ENCODE results near the gene GOLGA6A.
"Not testable (repeated sequence)": the region's sequence is repeated elsewhere in the genome, so short reads cannot be mapped to it uniquely, and the experiment has no call there.

The GOLGA6A gene

DNA sequence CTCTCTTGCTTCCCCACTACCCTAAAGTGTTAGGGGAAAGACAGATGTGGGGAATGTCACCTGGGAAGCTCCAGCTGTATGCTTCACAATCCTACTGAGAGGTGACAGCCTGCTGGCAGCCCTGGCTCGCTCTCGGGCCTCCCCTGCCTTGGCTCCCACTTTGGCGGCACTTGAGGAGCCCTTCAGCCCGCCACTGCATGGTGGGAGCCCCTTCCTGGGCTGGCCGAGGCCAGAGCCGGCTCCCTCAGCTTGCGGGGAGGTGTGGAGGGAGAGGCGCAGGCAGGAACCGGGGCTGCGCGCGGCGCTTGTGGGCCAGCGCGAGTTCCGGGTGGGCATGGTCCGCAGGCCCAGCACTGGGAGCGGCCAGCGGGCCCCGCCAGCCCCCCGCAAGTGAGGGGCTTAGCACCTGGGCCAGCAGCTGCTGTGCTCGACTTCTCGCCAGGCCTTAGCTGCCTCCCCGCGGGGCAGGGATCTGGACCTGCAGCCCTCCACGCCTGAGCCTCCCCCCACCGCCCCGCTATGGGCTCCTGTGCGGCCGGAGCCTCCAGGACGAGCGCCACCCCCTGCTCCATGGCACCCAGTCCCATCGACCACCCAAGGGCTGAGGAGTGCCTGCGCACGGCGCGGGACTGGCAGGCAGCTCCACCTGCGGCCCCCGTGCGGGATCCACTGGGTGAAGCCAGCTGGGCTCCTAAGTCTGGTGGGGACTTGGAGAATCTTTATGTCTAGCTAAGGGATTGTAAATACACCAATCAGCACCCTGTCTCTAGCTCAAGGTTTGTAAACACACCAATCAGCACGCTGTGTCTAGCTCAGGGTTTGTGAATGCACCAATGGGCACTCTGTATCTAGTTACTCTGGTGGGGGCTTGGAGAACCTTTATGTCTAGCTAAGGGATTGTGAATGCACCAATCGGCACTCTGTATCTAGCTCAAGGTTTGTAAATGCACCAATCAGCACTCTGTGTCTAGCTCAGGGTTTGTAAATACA is 29.8 kb downstream of the GOLGA6A start:
- not testable (repeated sequence) for DNase-seq

DNA sequence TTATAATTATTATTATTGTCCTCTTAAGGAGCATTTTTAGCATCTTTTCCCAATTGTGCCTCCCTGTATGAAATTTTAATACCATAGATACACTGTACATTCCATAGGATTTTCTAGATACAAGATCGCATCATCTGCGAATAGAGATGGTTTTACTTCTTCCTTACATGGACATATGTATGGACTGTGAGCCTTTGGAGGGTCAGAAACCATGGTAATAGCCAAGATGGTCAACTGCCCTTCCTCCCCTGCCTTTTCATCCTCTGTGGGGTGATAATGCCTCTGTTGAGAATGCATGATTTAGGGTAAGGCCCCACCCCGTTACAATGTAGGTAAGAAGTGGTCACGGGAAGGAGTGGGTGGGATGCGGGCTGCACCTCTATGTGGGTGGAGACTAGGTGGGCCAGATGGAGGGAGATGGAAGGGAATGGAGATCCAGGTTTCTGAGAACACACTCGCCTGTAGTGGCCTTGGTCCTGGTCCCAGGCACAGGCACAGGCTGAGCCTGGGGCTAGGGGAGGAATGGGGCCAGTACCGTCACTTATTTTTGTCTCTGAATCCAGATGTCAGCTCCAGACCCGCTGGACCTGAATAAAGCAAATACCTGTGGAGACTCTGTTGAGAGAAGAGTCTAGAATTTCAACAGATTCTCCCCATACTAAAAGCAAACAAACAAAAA is 31.7 kb downstream of the GOLGA6A start:
- DNase-seq, result no peak

DNA sequence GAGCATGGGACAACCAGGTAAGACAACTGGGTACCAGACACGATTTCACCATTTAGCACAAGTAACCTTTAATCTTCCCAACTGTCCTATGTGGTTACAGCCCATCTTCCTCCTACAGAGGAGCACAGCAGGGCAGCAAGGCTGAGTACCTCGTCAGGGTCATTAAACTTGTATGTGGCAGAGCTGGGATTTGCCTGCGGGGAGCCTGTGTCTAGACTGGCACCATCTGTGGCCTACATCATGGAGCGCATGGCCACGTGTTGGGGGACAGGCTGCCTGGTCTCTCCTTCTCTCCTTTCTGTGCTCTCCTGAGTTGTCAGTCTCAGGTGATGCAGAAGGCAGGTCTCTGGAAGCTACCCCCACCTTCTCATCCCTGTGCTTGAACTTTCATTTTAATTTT is 32.2 kb downstream of the GOLGA6A start:
- no peak for DNase-seq

DNA sequence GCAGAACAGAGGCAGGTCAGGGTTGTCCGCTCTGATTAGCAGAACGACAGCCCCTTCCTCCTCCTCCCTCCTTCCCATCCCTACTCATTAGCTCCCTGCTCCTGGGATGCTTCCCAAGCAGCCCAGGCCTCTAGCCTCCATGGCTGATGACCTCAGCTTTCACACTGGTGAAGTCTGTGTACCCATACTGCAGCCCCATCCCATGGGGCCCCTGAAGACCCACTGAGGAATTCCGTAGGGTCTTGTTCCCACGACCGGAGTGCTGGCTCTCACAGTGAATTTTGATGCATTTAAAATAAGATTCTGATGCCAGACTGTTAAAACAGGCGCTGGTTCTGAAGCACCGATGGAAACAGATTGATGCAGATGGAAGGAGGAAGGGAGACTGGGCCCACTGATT is 36.1 kb downstream of the GOLGA6A start:
- no peak for DNase-seq

DNA sequence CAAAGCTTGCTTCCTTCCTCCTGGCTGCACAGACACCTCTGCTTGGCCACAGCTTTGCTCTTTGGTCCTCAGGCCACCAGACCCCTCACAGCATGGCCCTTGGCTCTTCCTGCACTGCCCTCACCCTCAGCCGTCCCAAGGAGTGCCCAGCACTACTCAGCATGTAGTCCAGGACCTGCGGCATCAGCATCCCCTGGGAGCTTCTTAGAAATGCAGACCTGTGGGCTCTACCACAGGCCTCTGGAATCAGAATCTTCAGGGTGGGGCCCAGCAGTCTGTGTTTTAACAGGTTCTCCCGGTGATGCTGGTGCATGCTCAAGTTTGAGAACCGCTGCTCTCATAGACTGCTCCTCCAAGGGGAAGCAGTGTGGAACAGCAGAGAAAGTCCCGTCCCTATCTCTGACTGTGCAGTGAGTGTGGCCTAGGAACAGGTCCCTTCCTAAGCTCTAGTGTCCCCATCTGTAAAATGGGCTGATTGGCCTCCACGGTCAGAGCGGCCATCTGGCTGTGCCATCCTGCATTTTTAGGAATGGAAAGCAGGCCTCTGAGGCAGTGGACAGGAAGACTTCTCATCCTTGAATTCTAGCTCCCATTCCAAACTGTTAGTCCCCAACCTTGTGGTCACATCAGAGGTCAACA is 36.6 kb downstream of the GOLGA6A start:
- no peak for DNase-seq

DNA sequence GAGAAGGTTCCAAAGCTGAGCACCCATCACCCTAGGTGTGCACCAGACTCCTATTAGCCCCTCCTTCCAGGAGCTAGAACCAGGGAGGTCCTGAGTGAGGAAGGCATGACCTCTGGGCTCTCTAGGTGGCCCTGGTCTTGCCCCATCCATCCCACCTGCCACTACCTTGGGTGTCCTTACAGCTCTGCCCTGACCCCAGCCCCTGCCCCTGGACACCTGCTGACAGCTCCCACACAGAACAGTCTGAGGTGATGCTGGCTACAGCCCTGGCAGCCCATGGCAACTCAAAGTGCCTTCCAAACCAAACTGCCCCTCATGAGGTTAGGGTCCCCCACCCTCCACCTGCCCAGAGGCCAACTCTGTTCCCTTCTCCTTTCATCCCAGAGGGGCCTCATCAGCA is 37.2 kb downstream of the GOLGA6A start:
- DNase-seq, result no peak

DNA sequence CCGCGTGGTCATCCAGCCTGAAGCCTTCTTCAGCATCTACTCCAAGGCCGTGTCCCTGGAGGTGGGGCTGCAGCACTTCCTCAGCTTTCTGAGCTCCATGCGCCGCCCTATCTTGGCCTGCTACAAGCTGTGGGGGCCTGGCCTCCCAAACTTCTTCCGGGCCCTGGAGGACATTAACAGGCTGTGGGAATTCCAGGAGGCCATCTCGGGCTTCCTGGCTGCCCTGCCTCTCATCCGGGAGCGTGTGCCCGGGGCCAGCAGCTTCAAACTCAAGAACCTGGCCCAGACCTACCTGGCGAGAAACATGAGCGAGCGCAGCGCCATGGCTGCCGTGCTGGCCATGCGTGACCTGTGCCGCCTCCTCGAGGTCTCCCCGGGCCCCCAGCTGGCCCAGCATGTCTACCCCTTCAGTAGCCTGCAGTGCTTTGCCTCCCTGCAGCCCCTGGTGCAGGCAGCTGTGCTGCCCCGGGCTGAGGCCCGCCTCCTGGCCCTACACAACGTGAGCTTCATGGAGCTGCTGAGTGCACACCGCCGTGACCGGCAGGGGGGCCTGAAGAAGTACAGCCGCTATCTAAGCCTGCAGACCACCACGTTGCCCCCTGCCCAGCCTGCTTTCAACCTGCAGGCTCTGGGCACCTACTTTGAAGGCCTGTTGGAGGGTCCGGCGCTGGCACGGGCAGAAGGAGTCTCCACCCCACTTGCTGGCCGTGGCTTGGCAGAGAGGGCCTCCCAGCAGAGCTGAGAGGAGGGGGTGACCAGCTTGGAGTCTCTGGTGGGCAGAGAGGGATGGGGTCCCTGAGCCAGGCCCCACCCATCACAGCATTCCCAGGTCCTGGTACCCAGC is 37.9 kb downstream of the GOLGA6A start:
- no peak for DNase-seq

DNA sequence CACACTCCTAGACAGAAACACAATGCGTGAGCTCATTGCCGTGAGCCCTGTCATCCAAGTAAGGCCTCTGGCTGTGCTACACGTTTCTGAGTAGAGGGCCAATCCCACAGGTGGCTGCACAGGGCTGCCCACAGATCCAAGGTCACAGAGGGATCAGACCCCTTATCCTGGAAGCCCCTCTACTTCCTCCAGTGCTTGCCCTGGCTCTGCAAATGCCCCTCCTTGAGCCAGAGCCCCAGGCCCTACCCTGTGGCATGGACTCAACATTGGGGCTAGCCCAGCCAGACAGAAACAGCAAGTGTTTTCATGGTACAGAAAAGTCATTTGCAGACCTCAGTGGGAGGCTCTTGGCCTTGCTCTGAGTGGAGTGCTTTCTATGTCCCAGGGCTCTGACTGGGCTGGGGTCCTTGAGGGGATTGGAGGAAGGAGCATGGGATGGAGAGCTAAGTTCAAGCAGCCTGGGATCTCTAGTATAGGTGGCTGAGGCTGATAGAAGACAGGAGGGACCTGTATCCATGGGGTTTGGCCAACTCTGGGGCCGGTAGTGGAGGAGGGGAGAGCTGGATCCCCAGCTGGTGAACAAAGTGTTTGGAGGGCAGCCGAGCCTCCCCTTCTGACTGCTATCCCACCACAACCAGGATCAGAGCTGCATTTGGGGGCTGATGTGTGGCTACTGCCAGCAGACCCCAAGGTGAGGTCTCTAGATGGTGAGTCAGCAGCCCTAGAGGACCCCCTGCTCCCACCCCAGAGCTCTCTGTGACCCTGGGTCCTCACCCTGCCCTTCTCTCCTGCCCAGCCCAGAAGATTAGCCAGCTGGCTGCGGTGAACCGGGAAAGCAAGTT is 38.7 kb downstream of the GOLGA6A start:
- DNase-seq, result no peak

DNA sequence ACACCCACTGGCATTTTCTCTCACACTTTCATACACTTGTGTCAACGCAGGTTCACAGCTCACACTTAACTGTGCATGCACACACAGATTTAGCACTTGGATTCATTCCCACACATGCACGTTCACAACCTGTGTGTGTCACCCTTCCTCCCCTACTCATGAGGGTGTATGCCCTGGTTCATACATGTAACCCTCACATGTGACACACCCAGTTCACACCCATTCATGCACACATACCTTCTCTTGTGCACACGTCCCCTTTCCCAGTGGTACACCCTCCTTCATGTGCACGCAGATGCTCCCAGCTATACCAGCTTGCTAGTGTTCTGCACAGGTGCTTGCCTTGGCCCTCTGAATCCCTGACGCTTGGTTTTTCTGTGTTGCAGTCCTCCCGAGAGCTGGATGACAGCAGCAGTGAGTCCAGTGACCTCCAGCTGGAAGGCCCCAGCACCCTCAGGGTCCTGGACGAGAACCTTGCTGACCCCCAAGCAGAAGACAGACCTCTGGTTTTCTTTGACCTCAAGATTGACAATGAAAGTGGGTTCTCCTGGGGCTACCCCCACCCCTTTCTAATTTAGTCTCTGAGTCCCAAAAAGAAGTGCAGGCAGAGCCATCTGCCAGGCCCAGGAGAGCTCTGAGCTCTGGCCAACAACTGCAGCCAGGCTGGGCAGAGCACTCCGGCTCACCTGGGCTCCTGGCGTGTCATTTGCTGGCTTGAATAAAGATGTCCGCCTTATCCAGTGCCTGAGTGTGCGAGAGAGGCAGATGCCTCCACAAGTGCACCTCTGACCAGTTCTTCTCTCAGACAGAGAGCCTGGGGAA is 39.5 kb downstream of the GOLGA6A start:
- DNase-seq, result no peak

DNA sequence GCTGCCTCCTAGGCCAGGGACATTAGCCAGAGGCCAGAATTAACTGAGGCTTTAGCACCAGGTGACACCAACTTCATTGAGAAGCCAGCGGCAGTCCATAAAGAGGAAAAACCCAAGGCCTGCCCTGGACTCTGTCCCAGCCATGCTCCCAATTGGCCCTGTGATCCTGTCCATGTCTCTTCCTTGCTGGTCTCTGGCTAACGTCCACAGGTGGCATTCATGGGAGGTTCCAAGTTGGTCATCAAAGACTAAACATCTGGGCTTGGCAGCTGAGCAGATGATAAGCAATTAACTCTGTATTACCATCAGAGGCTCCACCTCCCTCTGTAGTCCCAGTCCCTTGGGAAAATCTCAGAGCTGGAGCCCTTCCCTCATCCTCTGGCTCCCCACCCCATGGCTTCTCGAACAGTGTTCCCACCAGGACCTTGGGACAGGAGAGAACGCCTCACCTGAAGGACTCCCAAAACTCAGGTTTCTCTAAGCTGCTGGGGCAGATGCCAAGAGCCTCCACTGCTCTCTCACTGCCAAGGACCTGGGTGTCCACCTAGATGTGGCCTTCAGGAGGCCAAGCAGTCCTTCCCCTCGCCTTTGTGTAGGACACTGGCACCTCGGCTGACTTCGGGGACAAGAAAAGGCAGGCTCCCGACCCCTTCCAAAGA is 40.4 kb downstream of the GOLGA6A start:
- no peak for DNase-seq

DNA sequence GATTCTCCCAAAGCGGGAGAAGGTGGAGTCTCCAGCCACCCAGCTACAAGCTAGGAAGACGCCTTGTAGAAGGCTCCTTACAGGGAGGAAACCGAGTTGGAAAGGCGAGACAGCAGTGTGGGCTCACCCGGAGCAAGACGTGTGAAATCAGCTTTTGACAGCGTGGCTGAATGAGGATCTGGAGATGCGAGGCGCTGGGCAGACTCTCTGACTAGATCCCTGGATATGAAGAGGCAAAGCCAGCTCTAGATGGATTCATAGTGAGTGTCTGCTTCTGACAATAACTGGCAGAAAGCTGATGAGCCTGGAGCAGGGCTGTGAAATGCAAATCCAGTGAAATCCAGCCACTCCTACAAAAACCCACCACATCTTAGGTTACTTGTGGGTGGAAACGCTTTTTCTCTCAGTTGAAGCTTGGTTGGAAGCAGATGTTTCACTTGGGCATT is 41.0 kb downstream of the GOLGA6A start:
- no peak for DNase-seq

DNA sequence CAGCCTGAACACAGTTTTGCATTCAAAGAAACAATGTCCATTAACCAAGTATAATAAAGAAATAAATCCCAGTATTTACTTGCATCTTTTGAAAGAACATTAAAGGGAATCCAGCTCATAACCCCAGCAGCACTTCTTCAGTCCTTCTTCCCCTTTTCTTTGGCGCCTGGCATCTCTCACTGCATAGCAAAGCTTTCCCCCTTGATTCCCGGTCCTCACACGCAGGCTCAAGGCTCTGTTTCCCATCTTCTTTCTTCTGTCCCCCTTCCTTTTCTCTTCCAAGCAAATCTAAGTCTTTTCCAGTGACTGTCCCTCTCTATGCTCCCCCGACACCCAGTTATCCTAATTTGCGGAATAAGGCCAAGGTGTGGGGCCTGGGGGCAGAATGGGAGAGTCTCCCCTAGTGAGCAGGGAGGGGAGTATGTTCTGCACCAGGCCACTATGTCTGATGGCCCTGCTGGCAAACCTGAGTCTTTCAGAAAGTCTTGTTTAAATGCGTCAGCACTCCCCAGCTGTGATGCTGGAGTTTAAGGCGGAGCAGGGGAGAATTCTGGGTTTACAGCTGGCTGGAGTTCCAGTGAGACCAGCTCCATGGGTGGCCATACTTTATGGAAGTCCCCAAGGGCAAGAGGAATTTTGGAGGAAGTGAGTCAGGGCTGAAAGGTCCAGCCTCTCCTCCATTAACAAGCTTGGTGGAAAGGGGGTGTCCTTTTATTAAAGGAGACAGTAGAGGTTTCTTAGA is 42.1 kb downstream of the GOLGA6A start:
- no peak for DNase-seq

DNA sequence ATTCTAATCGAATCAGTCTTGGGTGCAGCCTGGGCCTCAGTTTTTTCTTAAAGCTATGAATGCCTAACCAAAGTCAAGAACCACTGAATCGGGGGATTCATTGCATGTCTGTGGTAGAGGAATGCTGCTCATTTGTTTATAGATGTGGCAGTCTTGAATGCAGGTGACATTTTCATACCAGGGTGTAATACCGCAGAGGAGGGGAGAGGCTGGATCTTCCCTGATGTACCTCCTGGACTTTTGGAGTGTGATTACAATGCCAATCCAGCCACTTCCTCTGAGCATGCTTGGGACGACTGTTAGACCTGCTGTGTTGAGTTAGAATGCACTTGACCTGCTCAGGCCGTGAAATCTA is 42.7 kb downstream of the GOLGA6A start:
- DNase-seq, result no peak

DNA sequence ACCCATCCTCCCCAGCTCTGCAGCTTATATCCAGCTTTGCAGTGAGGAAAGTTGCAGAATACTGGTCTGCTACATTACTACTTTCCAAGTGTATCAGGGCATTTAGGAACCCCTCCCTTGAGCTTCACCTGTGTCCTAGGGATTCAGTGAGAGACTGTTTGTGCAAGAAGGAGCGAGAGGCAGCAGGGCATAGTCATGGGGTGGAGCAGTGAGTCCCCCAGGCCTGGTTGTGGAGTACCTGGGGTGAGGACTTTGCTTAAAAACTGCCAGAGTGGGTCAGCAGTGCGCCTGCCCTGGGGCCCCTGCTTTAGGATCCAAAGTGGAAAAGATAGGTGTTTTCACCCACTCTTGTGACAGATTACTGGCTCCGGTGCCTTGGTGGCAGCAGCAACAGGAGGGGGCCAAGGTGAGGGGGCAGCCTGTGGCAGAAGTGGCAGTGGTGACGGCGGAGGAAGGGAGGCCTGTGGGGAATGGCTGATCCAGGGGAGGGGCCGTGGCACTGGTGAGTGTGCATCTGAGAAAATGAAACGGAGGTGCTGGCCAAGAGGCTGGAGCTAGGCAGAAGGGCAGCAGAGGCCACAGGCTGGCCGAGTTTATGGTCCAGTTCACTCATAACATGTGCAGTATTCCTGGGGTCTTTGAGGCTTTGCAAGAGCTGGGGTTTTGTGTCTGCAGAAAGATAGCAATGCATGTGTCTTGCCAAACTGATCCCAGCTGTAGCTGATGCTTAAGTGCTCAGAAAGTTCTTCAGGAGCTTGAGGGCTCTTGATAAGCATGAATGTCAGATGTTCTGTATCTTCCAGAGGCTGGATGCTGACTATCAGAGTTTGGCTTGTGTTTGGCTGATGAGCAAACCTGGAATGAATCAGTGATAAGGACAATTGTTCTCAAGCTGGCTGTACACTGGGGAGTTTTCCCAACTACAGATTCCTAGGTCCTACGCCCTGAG is 43.4 kb downstream of the GOLGA6A start:
- DNase-seq, result no peak

DNA sequence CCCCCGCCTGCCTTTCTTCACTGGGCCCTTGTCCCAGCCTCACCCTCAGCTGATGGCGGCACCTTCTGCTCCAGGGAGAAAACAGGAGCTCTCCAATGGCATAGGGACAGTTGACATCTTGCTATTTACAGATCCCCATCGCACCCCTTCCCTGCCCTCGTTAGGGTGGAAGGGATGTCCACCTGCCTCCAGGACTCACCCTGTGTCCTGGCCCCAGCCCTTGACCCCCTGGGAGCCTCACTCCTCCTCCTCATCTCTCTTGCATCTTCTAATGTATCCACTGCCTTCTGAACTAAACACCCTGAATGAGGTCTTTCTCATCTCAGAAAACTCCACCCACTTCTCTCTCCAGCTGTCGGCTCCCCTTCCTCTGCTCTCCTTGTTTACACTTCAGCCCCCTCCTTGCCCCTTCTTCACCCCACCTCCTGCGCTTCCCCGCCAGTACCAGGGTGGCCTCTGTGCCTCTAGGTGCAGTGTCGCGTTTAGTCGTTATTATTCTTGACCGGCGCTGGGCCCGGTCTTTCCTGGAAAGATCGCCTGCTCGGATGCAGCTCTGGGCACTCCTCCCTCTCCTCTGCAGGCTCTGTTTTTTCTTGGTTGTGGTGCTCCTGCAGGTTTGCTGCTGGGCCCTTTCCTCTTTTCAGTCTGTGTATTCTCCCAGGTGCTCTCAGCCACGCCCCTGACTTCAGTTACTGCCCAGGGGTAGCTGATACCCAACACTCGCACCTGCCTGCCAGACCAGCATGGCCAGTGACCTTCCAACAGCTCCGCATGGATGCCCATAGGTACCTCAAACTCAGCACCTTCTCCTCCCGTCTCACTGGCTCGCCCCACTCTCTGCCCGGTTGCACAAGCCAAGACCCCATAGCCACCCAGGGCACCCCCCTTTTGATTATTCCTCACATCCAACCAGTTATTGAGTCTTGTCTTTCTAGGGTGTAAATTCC is 44.9 kb downstream of the GOLGA6A start:
- DNase-seq, result no peak

DNA sequence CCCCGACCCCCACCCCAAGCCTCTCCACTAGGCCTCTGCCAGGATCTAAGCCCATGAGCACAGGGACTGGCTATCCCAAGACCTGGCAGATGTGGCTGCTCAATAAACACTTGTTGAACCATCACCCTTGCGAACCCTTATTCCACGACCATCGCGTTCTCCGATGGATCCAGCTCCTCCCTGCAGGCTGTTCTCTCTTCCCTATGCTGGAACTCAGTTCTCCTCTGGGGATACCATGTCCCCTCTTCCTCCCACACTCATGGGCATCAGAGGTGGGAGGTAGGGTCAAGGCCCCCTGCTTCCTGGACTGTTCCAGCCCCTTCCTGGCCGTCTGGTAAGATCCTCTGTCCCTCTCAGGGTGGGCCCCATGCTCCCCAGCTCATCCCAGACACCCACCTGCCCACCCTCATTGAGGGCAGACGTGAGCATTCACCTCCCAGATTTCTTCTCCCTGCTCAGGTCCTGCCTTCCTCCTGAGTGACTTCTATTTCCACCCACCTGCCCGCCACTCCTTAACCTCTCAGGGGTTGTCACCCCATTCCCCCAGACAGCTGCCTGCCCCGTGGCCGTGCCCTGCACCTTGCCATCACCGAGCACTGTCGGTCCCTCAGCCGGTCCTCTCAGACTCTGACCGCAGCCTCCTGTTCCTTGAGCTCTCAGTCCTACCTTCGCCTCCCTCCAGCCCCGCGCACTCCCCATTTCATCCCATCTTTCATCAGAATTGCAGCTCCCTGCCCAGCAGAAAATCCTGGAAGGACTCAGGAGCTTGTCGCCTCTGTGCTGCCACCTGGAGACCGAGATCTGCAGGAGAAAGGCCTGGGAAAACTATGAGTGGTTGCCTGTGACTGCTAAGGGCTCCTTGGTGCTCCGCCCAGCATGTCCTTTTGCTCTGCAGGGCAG is 45.8 kb downstream of the GOLGA6A start:
- peak in 2 of 4 experiments; percentile 16 to 46 for DNase-seq
